ENCODE results near the gene TBC1D8.

Gene TBC1D8

DNA sequence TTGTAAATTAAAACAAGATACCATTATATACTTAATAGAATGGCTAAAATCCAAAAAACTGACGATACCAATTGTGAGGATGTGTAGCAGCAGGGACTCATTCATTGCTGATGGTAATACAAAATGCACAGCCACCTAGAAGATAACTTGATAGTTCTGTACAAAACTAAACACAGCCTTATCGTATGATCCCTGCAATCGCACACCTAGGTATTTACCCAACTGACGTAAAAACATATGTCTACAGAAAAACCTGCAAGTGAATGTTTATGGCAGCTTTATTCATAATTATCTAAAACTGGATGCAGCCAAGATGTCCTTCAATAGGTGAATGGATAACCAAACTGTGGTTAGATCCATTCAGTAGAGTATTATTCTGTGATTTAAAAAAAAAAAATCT is 45.5 kb downstream of the TBC1D8 start:
- no peak for DNase-seq (ENCODE audit: low read depth)
- TF ChIP-seq CTCF (IDR thresholded peaks at IDR 0.05; ENCODE audit: low read depth, low read length) (no peak), MYC (IDR thresholded peaks at IDR 0.05; ENCODE audit: low read depth, low read length) (no peak), POLR2A (IDR thresholded peaks at IDR 0.05; ENCODE audit: extremely low read depth, insufficient read length) (no peak)
- TF ChIP-seq, protein P1, sequence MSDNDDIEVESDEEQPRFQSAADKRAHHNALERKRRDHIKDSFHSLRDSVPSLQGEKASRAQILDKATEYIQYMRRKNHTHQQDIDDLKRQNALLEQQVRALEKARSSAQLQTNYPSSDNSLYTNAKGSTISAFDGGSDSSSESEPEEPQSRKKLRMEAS (IDR thresholded peaks at IDR 0.05; ENCODE audit: low read depth, low read length): no peak
- no peak overlapping the region for H3K4me3 ChIP-seq (ENCODE audit: low read depth, low read length)

GRCh38 chr2:101097638-101098037 is 53.5 kb downstream of the TBC1D8 start:
- H3K4me3 ChIP-seq (ENCODE audit: low read depth, low read length): no peak overlapping the region
- TF ChIP-seq, protein P1 (IDR thresholded peaks at IDR 0.05; ENCODE audit: low read depth, low read length): no peak
- no peak for TF ChIP-seq POLR2A (IDR thresholded peaks at IDR 0.05; ENCODE audit: extremely low read depth, insufficient read length)
- no peak for TF ChIP-seq CTCF (IDR thresholded peaks at IDR 0.05; ENCODE audit: low read depth, low read length)
- TF ChIP-seq MYC (IDR thresholded peaks at IDR 0.05; ENCODE audit: low read depth, low read length): no peak
- no peak for DNase-seq (ENCODE audit: low read depth)

DNA sequence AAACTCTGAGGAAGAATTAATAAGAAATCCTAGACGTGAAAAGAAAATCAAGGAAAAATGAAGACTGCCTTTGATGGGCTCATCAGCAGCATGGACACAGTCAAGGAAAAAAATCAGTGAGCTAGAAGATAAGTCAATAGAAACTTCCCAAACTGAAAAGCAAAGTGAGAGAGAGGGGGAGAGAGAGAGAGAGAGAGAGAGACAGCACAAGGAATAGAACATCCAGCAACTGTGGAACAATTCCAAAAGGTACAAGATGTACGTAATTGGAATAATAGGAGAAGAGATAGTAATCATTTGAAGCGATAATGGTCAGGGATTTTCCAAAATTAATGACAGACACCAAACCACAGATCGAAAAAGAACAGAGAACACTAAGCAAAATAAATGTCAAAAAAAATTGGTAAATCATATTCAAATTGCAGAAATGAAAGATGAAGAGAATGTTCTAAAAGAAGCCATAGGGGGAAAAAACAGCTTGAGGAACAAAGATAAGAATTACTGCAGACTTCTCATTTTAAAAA is 54.5 kb downstream of the TBC1D8 start:
- no peak for DNase-seq (ENCODE audit: low read depth)
- H3K4me3 ChIP-seq (ENCODE audit: low read depth, low read length): no peak overlapping the region
- no peak for TF ChIP-seq MYC (IDR thresholded peaks at IDR 0.05; ENCODE audit: low read depth, low read length)
- no peak for TF ChIP-seq CTCF (IDR thresholded peaks at IDR 0.05; ENCODE audit: low read depth, low read length)
- TF ChIP-seq POLR2A (IDR thresholded peaks at IDR 0.05; ENCODE audit: extremely low read depth, insufficient read length): no peak
- TF ChIP-seq, protein P1 (IDR thresholded peaks at IDR 0.05; ENCODE audit: low read depth, low read length): no peak

DNA sequence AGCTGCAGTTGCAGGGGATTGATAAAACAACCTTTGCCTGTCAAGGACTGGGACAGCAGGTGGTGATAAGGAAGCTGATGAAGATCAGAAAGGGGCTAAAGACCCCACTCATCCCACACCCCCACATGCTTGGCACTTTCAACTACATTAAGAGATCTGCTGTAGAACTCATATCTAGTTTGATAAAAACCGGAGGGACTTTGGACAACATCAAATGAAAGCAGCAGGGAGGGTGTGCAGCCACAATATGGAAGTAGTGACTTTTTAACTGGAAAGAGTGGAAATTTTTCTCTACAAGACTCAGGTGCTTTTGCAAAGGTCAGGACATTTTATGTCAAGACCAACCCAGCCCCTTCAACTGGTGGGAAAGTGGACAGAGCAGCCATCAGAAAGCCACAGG is 56.8 kb downstream of the TBC1D8 start:
- TF ChIP-seq POLR2A (IDR thresholded peaks at IDR 0.05; ENCODE audit: extremely low read depth, insufficient read length) (no peak), CTCF (IDR thresholded peaks at IDR 0.05; ENCODE audit: low read depth, low read length) (no peak), MYC (IDR thresholded peaks at IDR 0.05; ENCODE audit: low read depth, low read length) (no peak)
- TF ChIP-seq, protein P1 (IDR thresholded peaks at IDR 0.05; ENCODE audit: low read depth, low read length): no peak
- no peak overlapping the region for H3K4me3 ChIP-seq (ENCODE audit: low read depth, low read length)
- DNase-seq (ENCODE audit: low read depth): no peak

DNA sequence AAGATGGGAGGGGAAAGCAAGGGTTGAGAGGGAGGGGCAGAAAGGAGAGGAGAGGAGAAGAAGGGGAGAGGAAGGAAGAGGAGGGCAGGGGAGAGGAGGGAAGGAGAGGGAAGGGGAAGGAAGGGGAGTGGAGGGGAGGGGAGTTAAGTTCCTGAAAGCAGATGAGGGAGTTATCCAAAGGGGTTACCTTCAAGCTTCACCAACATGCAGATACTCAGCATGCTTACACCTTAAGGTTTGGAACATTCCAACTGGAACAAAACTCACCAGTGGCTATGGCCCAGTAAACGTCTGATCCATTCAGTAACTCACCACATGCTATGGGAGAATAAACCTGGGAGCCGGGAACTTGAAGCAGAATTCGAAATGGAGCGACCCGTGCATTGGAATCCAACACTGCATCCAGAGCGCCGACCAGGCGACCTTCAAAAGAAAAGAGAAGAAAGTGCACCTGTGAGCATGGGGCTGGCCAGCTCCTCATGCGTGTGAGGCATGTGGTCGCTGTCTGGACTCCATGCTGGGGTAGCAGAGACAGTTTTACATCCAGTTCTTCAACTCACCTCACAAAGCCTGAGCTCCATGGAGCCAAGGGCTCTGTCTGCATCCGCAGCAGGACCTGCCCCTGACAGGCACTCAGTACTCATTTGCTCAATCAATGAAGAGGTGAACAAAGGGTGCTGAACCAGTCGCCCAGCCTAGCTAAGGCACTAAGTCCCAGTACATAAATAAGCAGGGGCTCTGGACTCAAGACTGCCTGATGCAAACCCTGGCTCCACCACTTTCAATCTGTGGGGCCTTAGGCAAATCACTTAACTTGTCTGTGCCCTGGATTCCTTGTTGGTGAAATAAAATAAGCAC is 61.0 kb downstream of the TBC1D8 start:
- no peak overlapping the region for H3K4me3 ChIP-seq (ENCODE audit: low read depth, low read length)
- DNase-seq (ENCODE audit: low read depth): peak; percentile 39
- TF ChIP-seq, protein P1 (IDR thresholded peaks at IDR 0.05; ENCODE audit: low read depth, low read length): no peak
- no peak for TF ChIP-seq CTCF (IDR thresholded peaks at IDR 0.05; ENCODE audit: low read depth, low read length)
- no peak for TF ChIP-seq MYC (IDR thresholded peaks at IDR 0.05; ENCODE audit: low read depth, low read length)
- TF ChIP-seq POLR2A (IDR thresholded peaks at IDR 0.05; ENCODE audit: extremely low read depth, insufficient read length): no peak

All from NB4 (cell line).